Thyroid gland (tissue), 4 donors: ENCODE measurements around the gene GTPBP2.

Source experiments
- CTCF ChIP-seq, 6 experiments: fragments of 200-600 bp in 3 of 6; fragments of 450-650 bp in 3 of 6; sonication (generic) in 3 of 6; IDR thresholded peaks; one replicate each; pipeline ENCODE4 v1.5.1; 2016 to 2019; ENCODE audit warnings: antibody characterized with exemption in 6 of 6, mild to moderate bottlenecking in 2 of 6, inconsistent platforms in 1 of 6, moderate library complexity in 1 of 6
- POLR2A ChIP-seq, 2 donors: fragments of 450-650 bp; IDR thresholded peaks; one replicate each; pipeline ENCODE4 v1.6.1; 2017; ENCODE audit warnings: antibody characterized with exemption in 2 of 2, mild to moderate bottlenecking in 2 of 2, moderate library complexity in 1 of 2

GRCh38 chr6:43674291-43674690, 45.2 kb upstream of the GTPBP2 start:
- TF ChIP-seq POLR2A (IDR thresholded peaks at IDR 0.05) (no peak), CTCF (IDR thresholded peaks at IDR 0.05) (no peak)
